PC-3 (cell line): Measurements from ENCODE around the gene MEFV.

Source experiments
- EZH2 ChIP-seq: fragments of 300-600 bp; sonication (generic); IDR thresholded peaks from one replicate; pipeline ENCODE4 v1.6.1; 2017; ENCODE audit warnings: antibody characterized with exemption, mild to moderate bottlenecking, low read length; ENCODE audit not compliant: unreplicated experiment
- TF ChIP-seq, protein P1 (sequence below): fragments of 300-600 bp; sonication (generic); conservative IDR thresholded peaks from 2 replicates; pipeline ENCODE4 v1.5.1; 2017; ENCODE audit warnings: antibody characterized with exemption, low read depth, mild to moderate bottlenecking, low read length

DNA sequence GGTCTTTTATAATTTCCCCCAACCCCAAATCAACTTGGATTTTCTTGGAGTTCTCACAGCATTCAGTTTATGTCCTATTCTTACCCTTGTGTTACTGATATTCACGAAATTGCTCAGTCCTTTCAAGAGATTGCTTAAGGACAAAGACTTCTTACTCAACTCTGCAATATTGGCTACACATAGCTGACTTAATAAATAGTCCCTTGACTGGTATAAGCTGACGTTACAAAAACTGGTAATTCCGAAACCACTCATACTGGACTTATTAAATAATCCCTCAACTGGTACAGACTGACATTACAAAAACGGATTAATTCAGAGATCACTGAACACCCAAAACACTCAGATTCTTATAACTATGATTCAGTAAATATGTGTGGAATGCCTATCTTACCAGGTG, 47.9 kb upstream of the MEFV start:
- TF ChIP-seq, protein P1, sequence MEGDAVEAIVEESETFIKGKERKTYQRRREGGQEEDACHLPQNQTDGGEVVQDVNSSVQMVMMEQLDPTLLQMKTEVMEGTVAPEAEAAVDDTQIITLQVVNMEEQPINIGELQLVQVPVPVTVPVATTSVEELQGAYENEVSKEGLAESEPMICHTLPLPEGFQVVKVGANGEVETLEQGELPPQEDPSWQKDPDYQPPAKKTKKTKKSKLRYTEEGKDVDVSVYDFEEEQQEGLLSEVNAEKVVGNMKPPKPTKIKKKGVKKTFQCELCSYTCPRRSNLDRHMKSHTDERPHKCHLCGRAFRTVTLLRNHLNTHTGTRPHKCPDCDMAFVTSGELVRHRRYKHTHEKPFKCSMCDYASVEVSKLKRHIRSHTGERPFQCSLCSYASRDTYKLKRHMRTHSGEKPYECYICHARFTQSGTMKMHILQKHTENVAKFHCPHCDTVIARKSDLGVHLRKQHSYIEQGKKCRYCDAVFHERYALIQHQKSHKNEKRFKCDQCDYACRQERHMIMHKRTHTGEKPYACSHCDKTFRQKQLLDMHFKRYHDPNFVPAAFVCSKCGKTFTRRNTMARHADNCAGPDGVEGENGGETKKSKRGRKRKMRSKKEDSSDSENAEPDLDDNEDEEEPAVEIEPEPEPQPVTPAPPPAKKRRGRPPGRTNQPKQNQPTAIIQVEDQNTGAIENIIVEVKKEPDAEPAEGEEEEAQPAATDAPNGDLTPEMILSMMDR = no peak
- no peak for TF ChIP-seq EZH2
